K562 (cell line): ENCODE results near the gene ABHD4. TPM values are rescaled to one million over a fixed set of nuclear protein-coding genes. Genes with fewer than 3 reads are reported as not detected.
A peak's percentile ranks its signal among the peaks of the same experiment; 100 is the strongest.

Experiments used
- CTCF ChIP-seq, 3 experiments: IDR thresholded peaks in 2 of 3; conservative IDR thresholded peaks in 1 of 3; 2 replicates each; pipeline ENCODE4 v1.5.1; 2011 to 2012; ENCODE audit warnings: low read length in 3 of 3, mild to moderate bottlenecking in 3 of 3, control low read depth in 2 of 3, improper control_type of control experiment in 1 of 3, inconsistent platforms in 1 of 3, low read depth in 1 of 3, mixed read lengths in 1 of 3, moderate library complexity in 1 of 3; ENCODE audit not compliant: insufficient read depth in 2 of 3
- PTTG1 ChIP-seq: fragments of 450-650 bp; IDR thresholded peaks from 2 replicates; pipeline ENCODE4 v1.6.1; 2016; ENCODE audit warnings: low read depth, mild to moderate bottlenecking, missing genetic modification characterization, missing compliant biosample characterization
- RFX5 ChIP-seq: IDR thresholded peaks from 2 replicates; pipeline ENCODE4 v1.6.1; 2011; ENCODE audit warnings: low read depth, mild to moderate bottlenecking, improper control_type of control experiment, low read length
- SMC3 ChIP-seq: conservative IDR thresholded peaks from 2 replicates; pipeline ENCODE4 v1.6.1; 2011; ENCODE audit warnings: low read depth, low read length, improper control_type of control experiment; ENCODE audit not compliant: insufficient read depth
- ZBTB2 ChIP-seq: fragments of 450-650 bp; IDR thresholded peaks from 2 replicates; pipeline ENCODE4 v1.6.1; 2016; ENCODE audit warnings: antibody characterized with exemption
- ZKSCAN1 ChIP-seq: fragments of 150-350 bp; IDR thresholded peaks from 2 replicates; pipeline ENCODE4 v1.6.1; 2016; ENCODE audit warnings: low read depth, low read length
- ZNF197 ChIP-seq: fragments of 200-800 bp; sonication (Bioruptor generic); IDR thresholded peaks from 2 replicates; pipeline ENCODE4 v1.6.1; 2016; ENCODE audit warnings: low read depth, missing genetic modification characterization, missing compliant biosample characterization
- ZNF354B ChIP-seq: fragments of 250-450 bp; sonication (Bioruptor Pico); IDR thresholded peaks from 2 replicates; pipeline ENCODE4 v1.4.0; 2020
- ZNF518B ChIP-seq: fragments of 250-450 bp; sonication (Bioruptor Pico); IDR thresholded peaks from 2 replicates; pipeline ENCODE4 v1.5.0; 2021; ENCODE audit warnings: mild to moderate bottlenecking, moderate library complexity
- polyA plus RNA-seq, 8 experiments: library from polyadenylated mRNA; depleted of rRNA in 4 of 8; stranded (reverse) in 5 of 8; unstranded in 3 of 8; fragments of >200 nt; fragmentation: Nextera tagmentation in 2 of 8; fragmentation: Illumina TruSeq in 1 of 8; extraction: Ambion mirVana in 2 of 8; extraction: Trizol in 1 of 8; gene quantifications; 2 replicates each; pipeline versions ENCODE4 v1.2.1 to v1.2.3, GENCODE V29; 2011 to 2014; ENCODE audit warnings: inconsistent platforms in 1 of 8, missing spikeins in 1 of 8
- total RNA-seq, 7 experiments: library from RNA; depleted of rRNA in 6 of 7; stranded (reverse); fragments of >200 nt in 6 of 7; fragmentation: Illumina TruSeq in 2 of 7; extraction: Trizol in 2 of 7; gene quantifications; 2 replicates each; pipeline versions ENCODE4 v1.2.1 to v1.2.3, GENCODE V29; 2011 to 2021; ENCODE audit warnings: low replicate concordance in 1 of 7

The ABHD4 gene
- total and polyA plus RNA-seq, 9 of the 15 experiments (the other 6 are each of a cell fraction or from before 2014, with no cell fraction given), result 3.6 to 12.0 (median 7.2) TPM

- TF ChIP-seq ZNF518B (CRISPR knock-in tag), result no peak
- TF ChIP-seq PTTG1, result no peak
- no peak for TF ChIP-seq ZNF354B (CRISPR knock-in tag)
- TF ChIP-seq RFX5, result no peak
- no peak for TF ChIP-seq ZNF197 (CRISPR knock-in tag)
- peak; percentile 57; the same call in 1 of the 2 replicates for TF ChIP-seq SMC3
- TF ChIP-seq CTCF (IDR thresholded peaks at IDR 0.05 in 2 of 3, conservative IDR thresholded peaks at IDR 0.05 in 1 of 3; ENCODE audit: insufficient read depth in 2 of 3, low read depth in 1 of 3, low read length in 3 of 3), result peak; percentile 58 to 80 (median 60); a peak in 5 of 6 replicates
- TF ChIP-seq ZBTB2, result no peak
- no peak for TF ChIP-seq ZKSCAN1
Observed at GRCh38 chr14:22657861-22658260, 59.8 kb downstream of the ABHD4 start (continued).
